SU-DHL-6 (cell line): Measurements from ENCODE around the gene DNAJC18.

ENCODE experiments used
- H2AFZ ChIP-seq: fragments of 200-600 bp; sonication (generic); 2 replicates; pipeline ENCODE4 v1.6.1; 2014; ENCODE audit warnings: low read depth, mild to moderate bottlenecking, moderate library complexity, mixed read lengths, antibody characterized with exemption, low read length; ENCODE audit not compliant: severe bottlenecking
- H3F3A ChIP-seq: fragments of 200-600 bp; shearing (Covaris generic); 2 replicates; pipeline ENCODE4 v1.6.0; 2016; ENCODE audit warnings: antibody characterized with exemption, mild to moderate bottlenecking; ENCODE audit not compliant: insufficient read depth
- H3K27ac ChIP-seq: fragments of 200-600 bp; sonication (generic); 2 replicates; pipeline ENCODE4 v1.5.1; 2016; ENCODE audit warnings: low read depth, mild to moderate bottlenecking, low read length, moderate library complexity, mixed read lengths
- H3K27me3 ChIP-seq: fragments of 200-600 bp; sonication (generic), shearing (Covaris generic); 2 replicates; pipeline ENCODE4 v1.6.0; 2014; ENCODE audit warnings: mild to moderate bottlenecking, low read length
- H3K36me3 ChIP-seq: fragments of 200-600 bp; sonication (generic); 2 replicates; pipeline ENCODE4 v1.6.1; 2014; ENCODE audit warnings: mild to moderate bottlenecking, low read length, mixed read lengths
- H3K4me2 ChIP-seq: fragments of 300-600, 200-600 bp; shearing (Covaris generic), sonication (generic); 2 replicates; pipeline ENCODE4 v1.6.0; 2014; ENCODE audit warnings: low read length, low read depth, mild to moderate bottlenecking; ENCODE audit not compliant: poor library complexity, severe bottlenecking
- H3K4me3 ChIP-seq: fragments of 200-600 bp; sonication (generic); 2 replicates; pipeline ENCODE4 v1.5.1; 2014; ENCODE audit warnings: antibody characterized with exemption, low read length, mild to moderate bottlenecking, mixed read lengths; ENCODE audit not compliant: insufficient read depth, poor library complexity, severe bottlenecking
- H3K79me2 ChIP-seq: fragments of 200-600 bp; sonication (generic); 2 replicates; pipeline ENCODE4 v1.6.1; 2014; ENCODE audit warnings: mild to moderate bottlenecking, low read length, moderate library complexity; ENCODE audit not compliant: insufficient read depth
- H3K9ac ChIP-seq: fragments of 200-600 bp; sonication (generic); 2 replicates; pipeline ENCODE4 v1.7.0; 2014; ENCODE audit warnings: mild to moderate bottlenecking, low read length
- H3K9me2 ChIP-seq: fragments of 200-600 bp; sonication (generic); replicated peaks from 2 replicates; pipeline ENCODE4 v1.6.1; 2014; ENCODE audit warnings: low read length; ENCODE audit not compliant: insufficient read depth
- H3K9me3 ChIP-seq: fragments of 200-600 bp; sonication (generic); 2 replicates; pipeline ENCODE4 v1.6.1; 2014; ENCODE audit warnings: low read length, mixed read lengths; ENCODE audit not compliant: insufficient read depth
- H4K20me1 ChIP-seq: fragments of 200-600 bp; sonication (generic); 2 replicates; pipeline ENCODE4 v1.6.1; 2014; ENCODE audit warnings: low read depth, mild to moderate bottlenecking, antibody characterized with exemption, low read length, moderate library complexity, mixed read lengths
- CTCF ChIP-seq: fragments of 200-600 bp; sonication (generic); IDR thresholded peaks from one replicate; pipeline ENCODE4 v1.5.1; 2017; ENCODE audit warnings: antibody characterized with exemption, mild to moderate bottlenecking, low read length, moderate library complexity; ENCODE audit not compliant: insufficient read depth, poor library complexity, severe bottlenecking
- EZH2phosphoT487 ChIP-seq: fragments of 200-600 bp; sonication (generic), shearing (Covaris generic); conservative IDR thresholded peaks from 2 replicates; pipeline ENCODE4 v1.6.1; 2018; ENCODE audit warnings: mild to moderate bottlenecking, antibody characterized with exemption, low read length, moderate library complexity, mixed read lengths

Gene DNAJC18

GRCh38 chr5:139408191-139408590, 31.1 kb downstream of the DNAJC18 start:
- Histone ChIP-seq H3K27me3 (no peaks in the 10 kb centered on the region), H3K4me3 (no peak overlapping the region), H3K27ac (no peak overlapping the region), H2AFZ (no peak overlapping the region), H3K4me2 (peak overlapping the region; percentile 4), H4K20me1 (no peaks in the 10 kb centered on the region), H3K9me3 (no peaks in the 10 kb centered on the region), H3F3A (peaks cover 3% of the 10 kb centered on the region), H3K79me2 (no peaks in the 10 kb centered on the region), H3K36me3 (no peaks in the 10 kb centered on the region), H3K9me2 (no peaks in the 10 kb centered on the region), H3K9ac (no peak overlapping the region)
- TF ChIP-seq EZH2phosphoT487 (no peak), CTCF (no peak)

- no peaks in the 10 kb centered on the region for H4K20me1 ChIP-seq
- H3K36me3 ChIP-seq: no peaks in the 10 kb centered on the region
- 0 out of 2 replicates have a peak overlapping the region, but pooled peaks have one; percentile 8 for H3K27ac ChIP-seq
- H3K27me3 ChIP-seq: no peaks in the 10 kb centered on the region
- H3K4me2 ChIP-seq: peak overlapping the region; percentile 4
- H3K9ac ChIP-seq: no peak overlapping the region
- H3K4me3 ChIP-seq: no peak overlapping the region
- no peaks in the 10 kb centered on the region for H3K79me2 ChIP-seq
- H2AFZ ChIP-seq: peak overlapping the region; percentile 19
- H3K9me2 ChIP-seq: no peaks in the 10 kb centered on the region
- TF ChIP-seq EZH2phosphoT487 (no peak), CTCF (no peak)
- H3K9me3 ChIP-seq: no peaks in the 10 kb centered on the region
- H3F3A ChIP-seq: peaks cover 6% of the 10 kb centered on the region
Measured at GRCh38 chr5:139407517-139407916, 31.8 kb downstream of the DNAJC18 start.

- no peak overlapping the region for H3K4me2 ChIP-seq
- H3F3A ChIP-seq: peaks cover 6% of the 10 kb centered on the region
- no peaks in the 10 kb centered on the region for H3K79me2 ChIP-seq
- no peaks in the 10 kb centered on the region for H3K9me2 ChIP-seq
- H3K9ac ChIP-seq: no peak overlapping the region
- no peaks in the 10 kb centered on the region for H3K9me3 ChIP-seq
- H4K20me1 ChIP-seq: no peaks in the 10 kb centered on the region
- H3K4me3 ChIP-seq: no peak overlapping the region
- peak overlapping the region; percentile 19 for H2AFZ ChIP-seq
- H3K36me3 ChIP-seq: no peaks in the 10 kb centered on the region
- no peak overlapping the region for H3K27ac ChIP-seq
- TF ChIP-seq EZH2phosphoT487 (no peak), CTCF (no peak)
- H3K27me3 ChIP-seq: no peaks in the 10 kb centered on the region
Measured at GRCh38 chr5:139406963-139407362, 32.4 kb downstream of the DNAJC18 start.

- Histone ChIP-seq H3K9me3 (no peaks in the 10 kb centered on the region), H3K9ac (peak overlapping the region; percentile 56), H2AFZ (peak overlapping the region; percentile 97), H3K27ac (peak overlapping the region; percentile 87), H3K9me2 (no peaks in the 10 kb centered on the region), H3K4me3 (peak overlapping the region; percentile 36), H3K36me3 (no peaks in the 10 kb centered on the region), H3F3A (peaks cover 6% of the 10 kb centered on the region), H3K27me3 (no peaks in the 10 kb centered on the region), H3K4me2 (peak overlapping the region; percentile 77), H4K20me1 (no peaks in the 10 kb centered on the region), H3K79me2 (no peaks in the 10 kb centered on the region)
- TF ChIP-seq CTCF (no peak), EZH2phosphoT487 (no peak)
Measured at GRCh38 chr5:139404484-139404840, 34.9 kb downstream of the DNAJC18 start.
